ENCODE measurements around the gene LOX.

LOX gene

DNA sequence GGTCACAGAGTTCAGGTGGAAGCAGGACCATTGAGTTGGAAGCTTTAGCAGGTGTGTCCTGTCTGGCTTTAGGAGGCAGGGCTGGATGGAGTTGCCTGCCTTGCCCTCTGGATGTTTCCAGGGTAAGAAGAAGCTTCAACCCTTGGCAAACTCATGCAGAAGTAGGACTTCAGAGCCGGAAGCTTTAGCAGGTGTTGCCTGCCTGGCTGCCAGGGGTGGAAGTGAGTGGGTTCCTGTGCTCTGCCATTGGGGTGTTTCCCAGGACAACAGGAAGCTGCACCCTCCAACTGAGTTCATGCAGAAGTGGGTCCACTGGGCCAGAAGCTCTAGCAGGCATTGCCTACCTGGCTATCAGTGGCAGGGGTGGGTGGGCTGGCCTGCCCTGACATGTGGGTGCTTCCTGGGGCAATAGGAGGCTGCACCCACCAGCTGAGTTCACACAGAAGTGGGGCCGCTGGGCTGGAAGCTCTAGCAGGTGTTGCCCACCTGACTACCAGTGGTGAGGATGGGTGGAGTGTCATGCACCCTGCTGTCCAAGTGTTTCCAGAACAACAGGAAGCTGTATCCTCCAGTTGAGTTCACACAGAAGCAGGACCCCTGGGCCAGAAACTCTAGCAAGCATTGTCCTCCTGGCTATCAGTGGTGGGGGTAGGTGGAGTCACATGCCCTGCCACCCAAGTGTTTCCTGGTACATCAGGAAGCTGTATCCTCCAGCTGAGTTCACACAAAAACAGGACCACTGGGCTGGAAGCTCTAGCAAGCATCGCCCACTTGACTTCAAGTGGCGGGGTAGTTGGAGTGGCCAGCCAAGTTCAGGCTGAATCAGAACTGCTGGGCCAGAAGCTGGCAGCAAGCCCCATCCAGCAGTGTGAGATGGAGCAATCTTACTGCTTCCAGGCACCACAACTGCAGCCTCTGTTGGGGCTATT, 24.6 kb downstream of the LOX start:
- no peak for DNase-seq (ENCODE audit: low read depth in 2 of 2)

- no peak for DNase-seq (ENCODE audit: low read depth in 2 of 2)
Measured at GRCh38 chr5:122051569-122051968, 26.5 kb downstream of the LOX start.

DNA sequence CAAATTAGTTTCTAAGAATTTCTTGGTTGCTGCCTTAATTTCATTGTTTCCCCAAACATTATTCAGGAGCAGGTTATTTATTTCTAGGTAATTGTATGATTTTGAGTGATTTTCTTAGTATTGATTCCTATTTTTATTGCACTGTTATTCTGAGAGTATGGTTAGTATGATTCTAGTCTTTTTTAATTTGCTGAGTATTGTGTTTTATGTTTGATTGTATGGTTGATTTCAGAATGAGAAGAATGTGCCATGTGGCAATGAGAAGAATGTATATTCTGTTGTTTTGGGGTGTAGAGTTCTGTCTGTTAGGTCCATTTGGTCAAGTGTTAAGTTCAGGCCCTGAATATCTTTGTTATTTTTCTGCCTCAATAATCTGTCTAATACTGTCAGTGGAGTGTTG, 27.1 kb downstream of the LOX start:
- DNase-seq (ENCODE audit: low read depth in 2 of 2) = no peak

GRCh38 chr5:122040636-122041302, 37.3 kb downstream of the LOX start:
- no peak for DNase-seq (ENCODE audit: low read depth in 2 of 2)

- DNase-seq (ENCODE audit: low read depth in 2 of 2) = no peak
Measured at GRCh38 chr5:122036326-122036725, 41.7 kb downstream of the LOX start.

DNA sequence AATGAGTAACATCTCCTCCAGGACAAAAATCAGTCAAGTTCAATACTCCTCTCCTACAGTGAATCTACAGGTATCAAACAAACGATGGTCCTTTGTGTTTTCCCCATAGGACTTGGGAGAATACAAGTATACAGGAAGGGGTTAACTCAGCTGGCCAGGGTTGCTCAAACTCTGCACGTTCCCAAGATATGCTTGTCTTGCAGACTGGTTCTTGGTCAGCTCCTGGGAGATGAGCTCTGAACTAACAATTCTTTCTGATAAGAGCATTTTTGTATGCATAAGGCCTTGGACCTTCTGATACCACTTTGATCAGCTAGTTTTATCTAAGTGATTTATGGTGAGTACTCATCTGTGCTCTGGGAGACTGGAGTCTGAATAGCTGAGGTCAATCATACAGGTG, 42.1 kb downstream of the LOX start:
- no peak for DNase-seq (ENCODE audit: low read depth in 2 of 2)

GRCh38 chr5:122031836-122032235, 46.2 kb downstream of the LOX start:
- DNase-seq (ENCODE audit: low read depth in 2 of 2) = no peak

GRCh38 chr5:122030251-122030650, 47.8 kb downstream of the LOX start:
- no peak for DNase-seq (ENCODE audit: low read depth in 2 of 2)

DNA sequence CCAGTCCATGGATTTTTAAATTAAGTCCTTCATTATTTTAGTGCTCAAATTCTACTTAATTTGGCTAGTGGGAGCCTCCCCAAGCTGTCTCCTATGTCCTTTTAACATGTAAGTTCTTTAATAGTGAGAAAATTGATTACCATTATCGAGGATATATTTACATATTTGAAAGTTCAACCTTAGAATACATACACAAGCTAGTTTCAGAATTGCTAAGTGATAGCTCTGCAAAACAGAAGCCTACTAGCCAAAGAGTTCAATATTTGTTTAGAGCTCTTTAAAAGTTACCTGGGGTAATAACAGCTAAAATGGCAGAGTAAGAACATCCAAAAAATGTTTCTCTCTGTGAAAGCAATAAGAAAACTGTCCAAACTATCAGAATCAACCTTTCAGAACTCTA, 48.2 kb downstream of the LOX start:
- DNase-seq (ENCODE audit: low read depth in 2 of 2) = no peak

DNA sequence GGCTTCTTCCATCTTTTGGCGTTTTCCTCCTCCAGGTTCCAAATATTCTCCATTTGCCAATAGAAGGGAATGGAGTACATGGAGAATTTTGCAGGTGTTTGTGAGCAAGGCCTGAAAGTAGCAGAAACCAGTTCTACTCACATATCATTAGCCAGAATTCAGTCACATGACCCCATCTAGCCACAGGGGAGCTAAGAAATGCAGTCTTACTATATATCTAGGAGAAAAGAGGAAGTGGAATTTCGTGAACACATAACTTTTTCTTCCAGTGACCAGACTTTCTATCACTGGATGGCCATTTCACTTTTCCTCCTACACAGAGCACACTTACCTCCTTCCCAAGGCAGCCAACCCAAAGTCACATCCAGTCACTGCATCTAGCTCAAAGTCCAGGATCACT, 55.1 kb downstream of the LOX start:
- no peak for DNase-seq (ENCODE audit: low read depth in 2 of 2)

DNA sequence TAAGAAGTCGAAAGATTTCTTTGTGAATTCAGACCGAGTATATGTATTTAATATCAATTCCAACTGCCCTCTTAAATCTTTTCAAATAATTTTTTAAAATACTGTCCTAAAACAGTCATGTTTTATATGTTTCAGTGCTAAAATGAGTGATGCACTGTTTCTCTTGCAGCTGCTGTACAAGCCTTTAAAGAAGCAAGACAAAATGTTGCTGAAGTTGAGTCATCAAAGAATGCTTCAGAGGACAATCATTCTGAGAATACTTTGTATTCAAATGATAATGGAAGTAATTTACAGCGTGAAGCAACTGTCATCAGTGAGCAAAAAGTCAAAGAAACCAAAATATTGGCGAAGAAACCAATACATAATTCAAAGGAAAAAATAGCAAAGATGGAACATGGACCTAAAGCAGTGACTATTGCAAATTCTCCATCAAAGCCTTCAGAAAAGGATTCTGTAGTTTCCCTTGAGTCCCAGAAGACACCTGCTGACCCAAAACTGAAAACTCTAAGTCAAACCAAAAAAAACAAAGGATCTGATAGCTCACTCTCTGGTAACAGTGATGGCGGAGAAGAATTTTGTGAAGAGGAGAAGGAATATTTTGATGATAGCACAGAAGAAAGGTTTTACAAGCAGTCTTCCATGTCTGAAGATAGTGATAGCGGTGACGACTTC, 58.0 kb downstream of the LOX start:
- DNase-seq (ENCODE audit: low read depth in 2 of 2) = no peak

GRCh38 chr5:122015471-122015870, 62.6 kb downstream of the LOX start:
- no peak for DNase-seq (ENCODE audit: low read depth in 2 of 2)

DNA sequence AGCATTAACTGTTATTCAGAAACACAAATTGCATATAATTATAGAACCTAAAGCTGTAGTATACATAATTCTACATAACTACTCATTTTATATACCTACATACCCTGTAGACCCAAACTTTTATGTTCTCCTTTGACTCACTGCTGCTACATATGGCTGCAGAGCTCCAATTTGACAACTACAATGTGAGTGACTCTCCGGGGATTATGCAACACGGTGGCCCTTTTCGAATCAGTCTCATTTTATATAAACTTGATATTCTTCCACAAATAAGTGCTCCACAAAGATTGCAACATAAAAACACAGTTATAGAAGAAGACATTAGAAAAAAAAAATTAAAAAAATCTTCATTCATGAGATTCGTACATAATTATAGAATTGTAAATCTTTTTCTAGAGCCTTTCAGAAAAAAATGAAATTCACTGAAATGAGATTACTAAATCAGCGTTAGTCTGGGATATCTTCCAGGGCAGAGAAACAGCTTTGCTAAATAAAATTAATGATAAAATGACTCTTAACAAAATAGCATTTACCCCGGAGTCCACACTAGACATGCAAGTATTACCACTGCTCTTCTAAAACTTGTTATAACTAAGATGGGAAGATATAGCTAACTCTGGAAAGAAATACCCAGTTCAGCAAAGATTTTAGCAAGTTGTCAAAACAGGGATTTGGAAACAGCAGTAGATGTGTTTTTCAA, 63.7 kb downstream of the LOX start:
- DNase-seq (ENCODE audit: low read depth in 2 of 2) = no peak

All from activated CD8-positive, alpha-beta memory T cell treated with anti-CD3 and anti-CD28 coated beads for 4 hours (primary cell).